HepG2 (cell line): ENCODE results near the gene DLG5. TPM values are rescaled to one million over a fixed set of nuclear protein-coding genes. Genes with fewer than 3 reads are reported as not detected.
A peak's percentile ranks its signal among the peaks of the same experiment; 100 is the strongest.

Experiments used
- KLF13 ChIP-seq: sonication (generic); formaldehyde crosslinking; IDR thresholded peaks from 2 replicates; pipeline ENCODE4 v1.4.0; 2020; ENCODE audit warnings: mild to moderate bottlenecking, missing genetic modification reagents
- ONECUT2 ChIP-seq: sonication (generic); formaldehyde crosslinking; IDR thresholded peaks from 2 replicates; pipeline ENCODE4 v1.4.0; 2020; ENCODE audit warnings: missing genetic modification reagents
- PRMT3 ChIP-seq: sonication (generic); formaldehyde crosslinking; IDR thresholded peaks from 2 replicates; pipeline ENCODE4 v1.8.1; 2022; ENCODE audit warnings: low read depth, mild to moderate bottlenecking, moderate library complexity, missing genetic modification reagents, borderline replicate concordance
- RBAK ChIP-seq: sonication (generic); formaldehyde crosslinking; IDR thresholded peaks from 2 replicates; pipeline ENCODE4 v1.5.1; 2020; ENCODE audit warnings: mild to moderate bottlenecking, missing genetic modification reagents
- STAG1 ChIP-seq: sonication (generic); formaldehyde crosslinking; IDR thresholded peaks from 2 replicates; pipeline ENCODE4 v1.4.0; 2020; ENCODE audit warnings: missing genetic modification reagents
- TCF12 ChIP-seq, 2 experiments: fragments of 450-650 bp in 1 of 2; sonication (generic) in 1 of 2; formaldehyde crosslinking in 1 of 2; IDR thresholded peaks; 2 replicates each; pipeline versions ENCODE4 v1.6.1 to v1.8.0; 2017 to 2022; ENCODE audit warnings: antibody characterized with exemption in 1 of 2, mild to moderate bottlenecking in 1 of 2, missing genetic modification reagents in 1 of 2, moderate library complexity in 1 of 2
- ZNF124 ChIP-seq: sonication (generic); formaldehyde crosslinking; IDR thresholded peaks from 2 replicates; pipeline ENCODE4 v1.4.0; 2020; ENCODE audit warnings: missing genetic modification reagents
- ZNF253 ChIP-seq: sonication (generic); formaldehyde crosslinking; IDR thresholded peaks from 2 replicates; pipeline ENCODE4 v1.8.0; 2022; ENCODE audit warnings: mild to moderate bottlenecking, missing genetic modification reagents, borderline replicate concordance
- ZNF362 ChIP-seq: sonication (generic); formaldehyde crosslinking; IDR thresholded peaks from 2 replicates; pipeline ENCODE4 v1.4.0; 2020; ENCODE audit warnings: missing genetic modification reagents, mild to moderate bottlenecking, borderline replicate concordance
- ZNF460 ChIP-seq: sonication (generic); formaldehyde crosslinking; IDR thresholded peaks from 2 replicates; pipeline ENCODE4 v1.5.1; 2020; ENCODE audit warnings: missing genetic modification reagents, mild to moderate bottlenecking, borderline replicate concordance
- ZNF710 ChIP-seq: sonication (generic); formaldehyde crosslinking; IDR thresholded peaks from 2 replicates; pipeline ENCODE4 v1.5.0; 2020; ENCODE audit warnings: mild to moderate bottlenecking, missing genetic modification reagents, borderline replicate concordance
- ZNF724P ChIP-seq: sonication (generic); formaldehyde crosslinking; IDR thresholded peaks from 2 replicates; pipeline ENCODE4 v1.8.0; 2022; ENCODE audit warnings: missing genetic modification reagents, borderline replicate concordance
- ZSCAN25 ChIP-seq: sonication (generic); formaldehyde crosslinking; IDR thresholded peaks from 2 replicates; pipeline ENCODE4 v1.8.0; 2022; ENCODE audit warnings: mild to moderate bottlenecking, missing genetic modification reagents
- polyA plus RNA-seq, 8 experiments: library from polyadenylated mRNA; depleted of rRNA in 3 of 8; stranded (reverse) in 7 of 8; unstranded in 1 of 8; fragments of >200 nt; fragmentation: Illumina TruSeq in 4 of 8; extraction: Trizol in 4 of 8; gene quantifications; 2 replicates each; pipeline versions ENCODE4 v1.2.1 to v1.2.3, GENCODE V29; 2011 to 2016; ENCODE audit warnings: low read depth in 4 of 8, missing spikeins in 1 of 8, mixed read lengths in 1 of 8; ENCODE audit not compliant: insufficient read depth in 1 of 8
- total RNA-seq, 5 experiments: library from RNA; depleted of rRNA; stranded (reverse); fragments of >200 nt; fragmentation: Illumina TruSeq; extraction: Trizol; gene quantifications; 2 replicates each; pipeline ENCODE4 v1.2.3, GENCODE V29; 2016; ENCODE audit warnings: low read depth in 1 of 5
- TF ChIP-seq, protein P1 (sequence below): sonication (generic); formaldehyde crosslinking; IDR thresholded peaks from 2 replicates; pipeline ENCODE4 v1.9.0; 2022; ENCODE audit warnings: low read depth, missing genetic modification reagents
- TF ChIP-seq, protein P2 (sequence below): IDR thresholded peaks from 2 replicates; pipeline ENCODE4 v1.6.1; 2016; ENCODE audit warnings: mild to moderate bottlenecking, missing biosample characterization, missing genetic modification reagents
- TF ChIP-seq, protein P3 (sequence below): sonication (generic); formaldehyde crosslinking; IDR thresholded peaks from 2 replicates; pipeline ENCODE4 v1.5.1; 2020; ENCODE audit warnings: missing genetic modification reagents, mild to moderate bottlenecking, borderline replicate concordance
- TF ChIP-seq, protein P4 (sequence below): sonication (generic); formaldehyde crosslinking; IDR thresholded peaks from 2 replicates; pipeline ENCODE4 v1.4.0; 2020; ENCODE audit warnings: mild to moderate bottlenecking, missing genetic modification reagents, borderline replicate concordance

DLG5 gene
- total and polyA plus RNA-seq, 2 of the 13 experiments (the other 11 are each of a cell fraction or from before 2014, with no cell fraction given): 15.5 to 18.2 TPM

GRCh38 chr10:77889277-77889903, 37.2 kb downstream of the DLG5 start (continued):
- TF ChIP-seq, protein P1, sequence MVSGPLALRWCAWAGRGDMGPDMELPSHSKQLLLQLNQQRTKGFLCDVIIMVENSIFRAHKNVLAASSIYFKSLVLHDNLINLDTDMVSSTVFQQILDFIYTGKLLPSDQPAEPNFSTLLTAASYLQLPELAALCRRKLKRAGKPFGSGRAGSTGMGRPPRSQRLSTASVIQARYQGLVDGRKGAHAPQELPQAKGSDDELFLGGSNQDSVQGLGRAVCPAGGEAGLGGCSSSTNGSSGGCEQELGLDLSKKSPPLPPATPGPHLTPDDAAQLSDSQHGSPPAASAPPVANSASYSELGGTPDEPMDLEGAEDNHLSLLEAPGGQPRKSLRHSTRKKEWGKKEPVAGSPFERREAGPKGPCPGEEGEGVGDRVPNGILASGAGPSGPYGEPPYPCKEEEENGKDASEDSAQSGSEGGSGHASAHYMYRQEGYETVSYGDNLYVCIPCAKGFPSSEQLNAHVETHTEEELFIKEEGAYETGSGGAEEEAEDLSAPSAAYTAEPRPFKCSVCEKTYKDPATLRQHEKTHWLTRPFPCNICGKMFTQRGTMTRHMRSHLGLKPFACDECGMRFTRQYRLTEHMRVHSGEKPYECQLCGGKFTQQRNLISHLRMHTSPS (CRISPR knock-in tag): no peak
- TF ChIP-seq ZNF124 (CRISPR knock-in tag) (no peak), ZSCAN25 (CRISPR knock-in tag) (no peak), ZNF253 (CRISPR knock-in tag) (no peak), STAG1 (CRISPR knock-in tag) (peak; percentile 26; the same call in 1 of the 2 replicates), ZNF362 (peak; percentile 77), RBAK (CRISPR knock-in tag) (no peak), TCF12 (IDR thresholded peaks at IDR 0.05) (no peak), TCF12 (CRISPR knock-in tag; IDR thresholded peaks at IDR 0.05) (no peak), ZNF710 (peak; percentile 49; the same call in 1 of the 2 replicates), ZNF460 (no peak), KLF13 (CRISPR knock-in tag) (no peak), ONECUT2 (no peak), PRMT3 (CRISPR knock-in tag) (no peak), ZNF724P (CRISPR knock-in tag) (no peak)
- TF ChIP-seq, protein P2, sequence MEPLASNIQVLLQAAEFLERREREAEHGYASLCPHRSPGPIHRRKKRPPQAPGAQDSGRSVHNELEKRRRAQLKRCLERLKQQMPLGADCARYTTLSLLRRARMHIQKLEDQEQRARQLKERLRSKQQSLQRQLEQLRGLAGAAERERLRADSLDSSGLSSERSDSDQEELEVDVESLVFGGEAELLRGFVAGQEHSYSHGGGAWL (CRISPR knock-in tag): no peak
- TF ChIP-seq, protein P3, sequence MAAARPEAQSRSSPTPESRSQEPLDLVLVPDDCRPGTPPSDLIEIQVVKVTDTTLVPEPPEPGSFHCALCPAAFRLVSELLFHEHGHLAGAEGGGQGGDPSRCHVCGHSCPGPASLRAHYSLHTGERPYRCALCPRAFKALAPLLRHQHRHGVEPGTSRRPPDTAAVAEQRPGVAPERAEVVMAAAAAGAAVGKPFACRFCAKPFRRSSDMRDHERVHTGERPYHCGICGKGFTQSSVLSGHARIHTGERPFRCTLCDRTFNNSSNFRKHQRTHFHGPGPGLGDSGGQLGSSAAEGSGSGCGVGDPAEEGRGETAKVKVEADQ (CRISPR knock-in tag): no peak
- TF ChIP-seq, protein P4, sequence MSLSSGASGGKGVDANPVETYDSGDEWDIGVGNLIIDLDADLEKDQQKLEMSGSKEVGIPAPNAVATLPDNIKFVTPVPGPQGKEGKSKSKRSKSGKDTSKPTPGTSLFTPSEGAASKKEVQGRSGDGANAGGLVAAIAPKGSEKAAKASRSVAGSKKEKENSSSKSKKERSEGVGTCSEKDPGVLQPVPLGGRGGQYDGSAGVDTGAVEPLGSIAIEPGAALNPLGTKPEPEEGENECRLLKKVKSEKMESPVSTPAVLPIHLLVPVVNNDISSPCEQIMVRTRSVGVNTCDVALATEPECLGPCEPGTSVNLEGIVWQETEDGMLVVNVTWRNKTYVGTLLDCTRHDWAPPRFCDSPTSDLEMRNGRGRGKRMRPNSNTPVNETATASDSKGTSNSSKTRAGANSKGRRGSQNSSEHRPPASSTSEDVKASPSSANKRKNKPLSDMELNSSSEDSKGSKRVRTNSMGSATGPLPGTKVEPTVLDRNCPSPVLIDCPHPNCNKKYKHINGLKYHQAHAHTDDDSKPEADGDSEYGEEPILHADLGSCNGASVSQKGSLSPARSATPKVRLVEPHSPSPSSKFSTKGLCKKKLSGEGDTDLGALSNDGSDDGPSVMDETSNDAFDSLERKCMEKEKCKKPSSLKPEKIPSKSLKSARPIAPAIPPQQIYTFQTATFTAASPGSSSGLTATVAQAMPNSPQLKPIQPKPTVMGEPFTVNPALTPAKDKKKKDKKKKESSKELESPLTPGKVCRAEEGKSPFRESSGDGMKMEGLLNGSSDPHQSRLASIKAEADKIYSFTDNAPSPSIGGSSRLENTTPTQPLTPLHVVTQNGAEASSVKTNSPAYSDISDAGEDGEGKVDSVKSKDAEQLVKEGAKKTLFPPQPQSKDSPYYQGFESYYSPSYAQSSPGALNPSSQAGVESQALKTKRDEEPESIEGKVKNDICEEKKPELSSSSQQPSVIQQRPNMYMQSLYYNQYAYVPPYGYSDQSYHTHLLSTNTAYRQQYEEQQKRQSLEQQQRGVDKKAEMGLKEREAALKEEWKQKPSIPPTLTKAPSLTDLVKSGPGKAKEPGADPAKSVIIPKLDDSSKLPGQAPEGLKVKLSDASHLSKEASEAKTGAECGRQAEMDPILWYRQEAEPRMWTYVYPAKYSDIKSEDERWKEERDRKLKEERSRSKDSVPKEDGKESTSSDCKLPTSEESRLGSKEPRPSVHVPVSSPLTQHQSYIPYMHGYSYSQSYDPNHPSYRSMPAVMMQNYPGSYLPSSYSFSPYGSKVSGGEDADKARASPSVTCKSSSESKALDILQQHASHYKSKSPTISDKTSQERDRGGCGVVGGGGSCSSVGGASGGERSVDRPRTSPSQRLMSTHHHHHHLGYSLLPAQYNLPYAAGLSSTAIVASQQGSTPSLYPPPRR (CRISPR knock-in tag): peak; percentile 39; the same call in 1 of the 2 replicates
